DMS153 (cell line): ENCODE results near the gene POLR1G.
"Not testable (repeated sequence)": the region's sequence is repeated elsewhere in the genome, so short reads cannot be mapped to it uniquely, and the experiment has no call there.

Experiments
- DNase-seq: peaks from one replicate; lab custom pipeline; 2025; lab: John Stamatoyannopoulos, UW

Gene POLR1G

GRCh38 chr19:45420356-45420755 is 13.9 kb downstream of the POLR1G start:
- DNase-seq: no peak

GRCh38 chr19:45420871-45421270 is 14.4 kb downstream of the POLR1G start:
- DNase-seq: no peak

- no peak for DNase-seq
Observed at GRCh38 chr19:45421947-45422498, 15.6 kb downstream of the POLR1G start.

- no peak for DNase-seq
Observed at GRCh38 chr19:45423033-45423588, 16.7 kb downstream of the POLR1G start.

GRCh38 chr19:45423589-45424190 is 17.2 kb downstream of the POLR1G start, which contains the start of gene ERCC1:
TSS of gene ERCC1 (minus strand) at chr19:45423917. CDS start at chr19:45423374, 543 bp downstream.
- DNase-seq: peak; percentile 98

- peak; percentile 44 for DNase-seq
Observed at GRCh38 chr19:45424191-45425058, 18.0 kb downstream of the POLR1G start.

GRCh38 chr19:45428384-45429231 is 22.2 kb downstream of the POLR1G start:
- DNase-seq: no peak

GRCh38 chr19:45429896-45430295 is 23.5 kb downstream of the POLR1G start:
- not testable (repeated sequence) for DNase-seq

- not testable (repeated sequence) for DNase-seq
Observed at GRCh38 chr19:45431008-45431407, 24.6 kb downstream of the POLR1G start.

GRCh38 chr19:45432543-45432942 is 26.1 kb downstream of the POLR1G start:
- DNase-seq: not testable (repeated sequence)

GRCh38 chr19:45437328-45437727 is 30.9 kb downstream of the POLR1G start:
- DNase-seq: no peak

GRCh38 chr19:45439190-45439568 is 32.7 kb downstream of the POLR1G start:
- no peak for DNase-seq

- no peak for DNase-seq
Observed at GRCh38 chr19:45439569-45440258, 33.3 kb downstream of the POLR1G start.

GRCh38 chr19:45440259-45440638 is 33.8 kb downstream of the POLR1G start:
- DNase-seq: no peak

GRCh38 chr19:45440873-45441654 is 34.6 kb downstream of the POLR1G start:
- DNase-seq: no peak

GRCh38 chr19:45442408-45442777 is 35.9 kb downstream of the POLR1G start:
- DNase-seq: no peak

GRCh38 chr19:45442778-45443461 is 36.5 kb downstream of the POLR1G start:
- DNase-seq: no peak

GRCh38 chr19:45443462-45444317 is 37.2 kb downstream of the POLR1G start:
- DNase-seq: peak; percentile 82
